Liver (tissue), 9 donors: ENCODE data around the gene UBE2Q2. TPM values are rescaled to one million over a fixed set of nuclear protein-coding genes. Genes with fewer than 3 reads are reported as not detected.
"Not testable (repeated sequence)": the region's sequence is repeated elsewhere in the genome, so short reads cannot be mapped to it uniquely, and the experiment has no call there.

Source experiments
- DNase-seq: peaks from one replicate; pipeline ENCODE4 v3.0.0-alpha.2; 2017; ENCODE audit warnings: low spot score
- H3K27ac ChIP-seq, 2 donors: one replicate each; pipeline ENCODE4 v1.7.0; 2013; ENCODE audit warnings: inconsistent platforms in 2 of 2, low read length in 2 of 2, control low read depth in 1 of 2, low read depth in 1 of 2, mild to moderate bottlenecking in 1 of 2
- H3K27me3 ChIP-seq, 4 donors: one replicate each; pipeline versions ENCODE4 v1.6.1 to v1.7.0; 2013; ENCODE audit warnings: low read length in 3 of 4, inconsistent platforms in 1 of 4, mild to moderate bottlenecking in 1 of 4, moderate library complexity in 1 of 4; ENCODE audit not compliant: control insufficient read depth in 4 of 4, insufficient read depth in 4 of 4
- H3K36me3 ChIP-seq, 4 donors: one replicate each; pipeline versions ENCODE4 v1.6.1 to v1.7.0; 2013; ENCODE audit warnings: low read length in 3 of 4, mild to moderate bottlenecking in 3 of 4, low read depth in 1 of 4, moderate library complexity in 1 of 4; ENCODE audit not compliant: control insufficient read depth in 4 of 4, insufficient read depth in 3 of 4
- H3K4me1 ChIP-seq, 4 donors: one replicate each; pipeline versions ENCODE4 v1.6.1 to v1.7.0; 2013; ENCODE audit warnings: low read length in 3 of 4, mild to moderate bottlenecking in 3 of 4, moderate library complexity in 1 of 4; ENCODE audit not compliant: control insufficient read depth in 4 of 4, insufficient read depth in 4 of 4
- H3K4me3 ChIP-seq, 3 donors: one replicate each; pipeline versions ENCODE4 v1.6.1 to v1.7.0; 2013; ENCODE audit warnings: low read length in 3 of 3, control low read depth in 1 of 3, low read depth in 1 of 3, mild to moderate bottlenecking in 1 of 3
- H3K9ac ChIP-seq, 2 donors: one replicate each; pipeline ENCODE4 v1.7.0; 2013; ENCODE audit warnings: low read length in 2 of 2, mild to moderate bottlenecking in 2 of 2, moderate library complexity in 2 of 2, control low read depth in 1 of 2, low read depth in 1 of 2
- H3K9me3 ChIP-seq, 4 donors: one replicate each; pipeline versions ENCODE4 v1.6.1 to v1.7.0; 2013; ENCODE audit warnings: low read length in 3 of 4; ENCODE audit not compliant: control insufficient read depth in 4 of 4
- CTCF ChIP-seq: fragments of 150-350 bp; IDR thresholded peaks from 2 replicates; pipeline ENCODE4 v1.5.1; 2017; ENCODE audit warnings: improper control_type of control experiment, low read depth, low read length; ENCODE audit not compliant: missing input control
- FOXA1 ChIP-seq: IDR thresholded peaks from 2 replicates; pipeline ENCODE4 v1.6.1; 2016; ENCODE audit warnings: antibody characterized with exemption
- FOXA2 ChIP-seq: IDR thresholded peaks from 2 replicates; pipeline ENCODE4 v1.6.1; 2016; ENCODE audit warnings: antibody characterized with exemption
- HNF4A ChIP-seq, 2 donors: conservative IDR thresholded peaks; 2 replicates each; pipeline ENCODE4 v1.6.1; 2016; ENCODE audit warnings: antibody characterized with exemption in 2 of 2, mild to moderate bottlenecking in 2 of 2
- HNF4G ChIP-seq: IDR thresholded peaks from 2 replicates; pipeline ENCODE4 v1.6.1; 2016; ENCODE audit warnings: antibody characterized with exemption
- JUND ChIP-seq, 2 donors: IDR thresholded peaks; 2 replicates each; pipeline ENCODE4 v1.6.1; 2016; ENCODE audit warnings: antibody characterized with exemption in 2 of 2
- MAX ChIP-seq: IDR thresholded peaks from 2 replicates; pipeline ENCODE4 v1.6.1; 2016; ENCODE audit warnings: antibody characterized with exemption
- NR2F2 ChIP-seq: IDR thresholded peaks from 2 replicates; pipeline ENCODE4 v1.6.1; 2016; ENCODE audit warnings: antibody characterized with exemption
- REST ChIP-seq: IDR thresholded peaks from 2 replicates; pipeline ENCODE4 v1.6.1; 2016; ENCODE audit warnings: antibody characterized with exemption, mild to moderate bottlenecking
- SP1 ChIP-seq: IDR thresholded peaks from 2 replicates; pipeline ENCODE4 v1.6.1; 2018; ENCODE audit warnings: antibody characterized with exemption, mild to moderate bottlenecking
- TAF1 ChIP-seq: conservative IDR thresholded peaks from 2 replicates; pipeline ENCODE4 v1.6.1; 2016; ENCODE audit warnings: antibody characterized with exemption, mild to moderate bottlenecking
- YY1 ChIP-seq: IDR thresholded peaks from 2 replicates; pipeline ENCODE4 v1.6.1; 2016; ENCODE audit warnings: antibody characterized with exemption, mild to moderate bottlenecking
- ZBTB33 ChIP-seq: IDR thresholded peaks from 2 replicates; pipeline ENCODE4 v1.6.1; 2016; ENCODE audit warnings: antibody characterized with exemption
- WGBS: extraction: QIAGEN DNeasy Blood & Tissue Kit; methylation state at CpG from one replicate; pipeline ENCODE4 v1.1.7; 2013; 5-methylcytosine and 5-hydroxymethylcytosine counted together
- polyA plus RNA-seq, 2 donors: library from polyadenylated mRNA; stranded (reverse) in 1 of 2; unstranded in 1 of 2; fragments of 200-250 nt in 1 of 2; fragments of >200 nt in 1 of 2; fragmentation: Nextera tagmentation in 1 of 2; extraction: Ambion mirVana in 1 of 2; gene quantifications; one replicate each; pipeline versions ENCODE4 v1.2.1 to v1.2.3, GENCODE V29; 2013 to 2015
- total RNA-seq, 2 donors: library from RNA; depleted of rRNA; stranded (reverse); fragments of >200 nt; gene quantifications; one replicate each; pipeline ENCODE4 v1.2.3, GENCODE V29; 2014
- donor health status: healthy.
- donor health status: healthy.
- donor health status: healthy.
- donor health status: healthy.
- donor health status: healthy.

The UBE2Q2 gene
- total and polyA plus RNA-seq, 4 donors: 2.4 to 14.4 (median 5.2) TPM

GRCh38 chr15:75862796-75863195 is 19.5 kb downstream of the UBE2Q2 start:
- Histone ChIP-seq H3K9ac (no peak overlapping the region), H3K4me1 (no peaks in the 10 kb centered on the region), H3K27me3 (no peaks in the 10 kb centered on the region), H3K27ac (no peak overlapping the region), H3K36me3 (no peaks in the 10 kb centered on the region), H3K9me3 (no peaks in the 10 kb centered on the region), H3K4me3 (no peak overlapping the region)
- TF ChIP-seq SP1 (no peak), HNF4A (conservative IDR thresholded peaks at IDR 0.05) (no peak), ZBTB33 (no peak), NR2F2 (no peak), FOXA2 (no peak), FOXA1 (no peak), MAX (no peak), HNF4G (no peak), REST (no peak), JUND (IDR thresholded peaks at IDR 0.05) (no peak), YY1 (no peak), TAF1 (no peak)
- no peak for DNase-seq
- WGBS: 92% methylated on average over 1 of the region's 1 CpG

- 76% methylated on average over 5 of the region's 5 CpGs for WGBS
- no peak for DNase-seq
- Histone ChIP-seq H3K27ac (no peak overlapping the region), H3K27me3 (no peaks in the 10 kb centered on the region), H3K4me1 (no peaks in the 10 kb centered on the region), H3K36me3 (no peaks in the 10 kb centered on the region), H3K4me3 (no peak overlapping the region), H3K9me3 (no peaks in the 10 kb centered on the region), H3K9ac (no peak overlapping the region)
- TF ChIP-seq FOXA1 (no peak), CTCF (no peak), ZBTB33 (no peak)
Observed at GRCh38 chr15:75864213-75865059, 21.2 kb downstream of the UBE2Q2 start.

GRCh38 chr15:75866045-75866444 is 22.8 kb downstream of the UBE2Q2 start:
- not testable (repeated sequence) for H3K4me1 ChIP-seq, DNase-seq, H3K36me3 ChIP-seq, H3K27ac ChIP-seq, H3K27me3 ChIP-seq, H3K9me3 ChIP-seq, H3K9ac ChIP-seq, H3K4me3 ChIP-seq
- 92% methylated on average over 1 of the region's 1 CpG for whole genome bisulfite sequencing
